B cell (primary cell): ENCODE results near the gene MARF1. TPM values are rescaled to one million over a fixed set of nuclear protein-coding genes. Genes with fewer than 3 reads are reported as not detected.

Experiments
- ATAC-seq: fragments of 200-7000 bp; cut with Tn5 transposase; one replicate; pipeline ENCODE4 v1.10.0; 2021; ENCODE audit warnings: low read depth, mild to moderate bottlenecking, moderate number of reproducible peaks, moderate library complexity
- CTCF ChIA-PET: fragments of 350-600 bp; sonication (Branson Sonifier 250); formaldehyde crosslinking; loops from one replicate; lab custom pipeline; 2021; ENCODE audit warnings: antibody characterized with exemption, inconsistent platforms; lab: Charles Lee
- POLR2A ChIA-PET: fragments of 350-600 bp; sonication (Branson Sonifier 250); formaldehyde crosslinking; loops from one replicate; lab custom pipeline; 2021; ENCODE audit warnings: antibody characterized with exemption; lab: Charles Lee
- DNase-seq: peaks from one replicate; pipeline ENCODE4 v3.0.0; 2013
- H2AFZ ChIP-seq: 2 replicates; pipeline ENCODE4 v1.6.1; 2012; ENCODE audit warnings: mild to moderate bottlenecking, low read depth, low read length; ENCODE audit not compliant: insufficient read depth, poor library complexity, severe bottlenecking
- H3K27ac ChIP-seq, 2 donors: 1 replicate in 1 of 2; 2 replicates in 1 of 2; pipeline ENCODE4 v1.5.1; 2012 to 2013; ENCODE audit warnings: low read length in 2 of 2, mild to moderate bottlenecking in 2 of 2, moderate library complexity in 1 of 2
- H3K27me3 ChIP-seq, 4 experiments: fragments of 200-600 bp in 1 of 4; sonication (generic) in 1 of 4; replicated peaks in 1 of 4; 1 replicate in 2 of 4; 2 replicates in 2 of 4; pipeline versions ENCODE4 v1.6.1 to v1.7.0; 2013 to 2016; ENCODE audit warnings: low read length in 3 of 4, mild to moderate bottlenecking in 2 of 4, mixed read lengths in 1 of 4, moderate library complexity in 1 of 4; ENCODE audit not compliant: insufficient read depth in 4 of 4, control insufficient read depth in 3 of 4; ENCODE audit errors: control extremely low read depth in 1 of 4
- H3K36me3 ChIP-seq, 2 experiments: replicated peaks in 1 of 2; 1 replicate in 1 of 2; 2 replicates in 1 of 2; pipeline versions ENCODE4 v1.6.1 to v1.7.1; 2013; ENCODE audit warnings: low read length in 1 of 2; ENCODE audit not compliant: insufficient read depth in 2 of 2, control insufficient read depth in 1 of 2; ENCODE audit errors: control extremely low read depth in 1 of 2, extremely low read depth in 1 of 2
- H3K4me1 ChIP-seq, 2 donors: fragments of 200-600 bp in 1 of 2; sonication (generic) in 1 of 2; 1 replicate in 1 of 2; 2 replicates in 1 of 2; pipeline versions ENCODE4 v1.5.1 to v1.6.1; 2013 to 2017; ENCODE audit warnings: low read length in 2 of 2; ENCODE audit not compliant: control insufficient read depth in 2 of 2, insufficient read depth in 2 of 2
- H3K4me2 ChIP-seq: replicated peaks from 2 replicates; pipeline ENCODE3; 2012; ENCODE audit warnings: mild to moderate bottlenecking, low read depth, low read length; ENCODE audit not compliant: poor library complexity, severe bottlenecking
- H3K4me3 ChIP-seq, 5 experiments: fragments of 200-600 bp in 1 of 5; sonication (generic) in 1 of 5; 1 replicate in 3 of 5; 2 replicates in 2 of 5; pipeline versions ENCODE4 v1.5.1 to v1.7.0; 2011 to 2016; ENCODE audit warnings: low read length in 4 of 5, mild to moderate bottlenecking in 4 of 5, low read depth in 2 of 5, control low read depth in 1 of 5, moderate library complexity in 1 of 5; ENCODE audit not compliant: insufficient read depth in 1 of 5; ENCODE audit errors: control extremely low read depth in 1 of 5, extremely low read depth in 1 of 5
- H3K79me2 ChIP-seq: fragments of 200-600 bp; sonication (generic); one replicate; pipeline ENCODE4 v1.6.0; 2016; ENCODE audit warnings: low read length; ENCODE audit not compliant: control insufficient read depth, insufficient read depth
- H3K9ac ChIP-seq: fragments of 200-600 bp; sonication (generic); 2 replicates; pipeline ENCODE4 v1.6.1; 2017; ENCODE audit warnings: mild to moderate bottlenecking, low read length, moderate library complexity
- H3K9me3 ChIP-seq, 3 donors: one replicate each; pipeline versions ENCODE4 v1.6.1 to v1.7.1; 2013; ENCODE audit warnings: low read length in 2 of 3; ENCODE audit not compliant: control insufficient read depth in 2 of 3, insufficient read depth in 1 of 3; ENCODE audit errors: control extremely low read depth in 1 of 3
- H4K20me1 ChIP-seq: 2 replicates; pipeline ENCODE4 v1.6.0; 2012; ENCODE audit warnings: mild to moderate bottlenecking, low read length; ENCODE audit not compliant: insufficient read depth, control insufficient read depth, poor library complexity, severe bottlenecking
- H3K27ac Mint-ChIP-seq: one replicate; pipeline ENCODE4 v1.8.0; 2021; ENCODE audit warnings: mixed read lengths
- H3K27me3 Mint-ChIP-seq: one replicate; pipeline ENCODE4 v1.8.0; 2021; ENCODE audit warnings: mixed read lengths
- H3K4me1 Mint-ChIP-seq: one replicate; pipeline ENCODE4 v1.8.0; 2021; ENCODE audit warnings: mixed read lengths
- H3K4me3 Mint-ChIP-seq: one replicate; pipeline ENCODE4 v1.8.0; 2021; ENCODE audit warnings: mixed read lengths
- H3K9me3 Mint-ChIP-seq: one replicate; pipeline ENCODE4 v1.8.0; 2022; ENCODE audit warnings: mixed read lengths; ENCODE audit not compliant: insufficient read depth
- EZH2 ChIP-seq: IDR thresholded peaks from 2 replicates; pipeline ENCODE4 v1.6.1; 2012; ENCODE audit warnings: borderline replicate concordance, low read depth, mild to moderate bottlenecking, moderate library complexity, low read length; ENCODE audit not compliant: insufficient read depth, poor library complexity, severe bottlenecking
- WGBS: methylation state at CpG from one replicate; pipeline ENCODE4 v1.1.5; 2013; ENCODE audit warnings: missing lambda C conversion rate; ENCODE audit not compliant: insufficient coverage; 5-methylcytosine and 5-hydroxymethylcytosine counted together
- intact Hi-C: fragments of 100-400 bp; cut with micrococcal nuclease; formaldehyde crosslinking; loops from one replicate; pipeline ENCODE4 v1.10.0; 2022
- polyA plus RNA-seq: library from polyadenylated mRNA; depleted of rRNA; stranded (reverse); fragments of >200 nt; gene quantifications from 2 replicates; pipeline ENCODE4 v1.2.3, GENCODE V29; 2012
- total RNA-seq, 2 donors: library from RNA; stranded (reverse); fragments of 120-200 nt in 1 of 2; gene quantifications; 1 replicate in 1 of 2; 2 replicates in 1 of 2; pipeline versions ENCODE4 v1.2.3 to v1.2.4, GENCODE V29; 2013 to 2022
- TF ChIP-seq, protein P1 (sequence below): fragments of 200-600 bp; IDR thresholded peaks from one replicate; pipeline ENCODE4 v1.8.0; 2022; ENCODE audit warnings: antibody characterized with exemption, mild to moderate bottlenecking

The MARF1 gene
- total and polyA plus RNA-seq, 2 donors (not counting 1 experiment from before 2014, with no cell fraction given) = 68.0 to 366 TPM

DNA sequence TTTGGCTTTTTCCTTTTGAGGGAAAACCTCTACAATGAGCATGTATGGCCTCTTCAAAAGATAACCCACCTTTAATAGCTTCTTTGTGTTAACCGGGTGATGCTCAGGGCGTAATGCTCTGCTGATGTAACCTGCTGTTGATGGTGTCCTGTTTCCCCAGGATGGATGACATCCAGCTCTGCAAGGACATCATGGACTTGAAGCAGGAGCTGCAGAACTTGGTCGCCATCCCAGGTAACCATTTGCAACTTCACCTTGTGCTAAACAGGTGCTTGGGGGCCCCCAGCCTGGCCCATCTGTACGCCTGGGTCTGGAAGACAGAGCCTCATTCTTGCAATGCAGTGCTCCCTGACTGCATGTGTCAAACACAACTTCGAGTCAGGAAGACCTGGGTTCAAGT, 75.1 kb downstream of the MARF1 start:
- POLR2A ChIA-PET = no interaction called here

DNA sequence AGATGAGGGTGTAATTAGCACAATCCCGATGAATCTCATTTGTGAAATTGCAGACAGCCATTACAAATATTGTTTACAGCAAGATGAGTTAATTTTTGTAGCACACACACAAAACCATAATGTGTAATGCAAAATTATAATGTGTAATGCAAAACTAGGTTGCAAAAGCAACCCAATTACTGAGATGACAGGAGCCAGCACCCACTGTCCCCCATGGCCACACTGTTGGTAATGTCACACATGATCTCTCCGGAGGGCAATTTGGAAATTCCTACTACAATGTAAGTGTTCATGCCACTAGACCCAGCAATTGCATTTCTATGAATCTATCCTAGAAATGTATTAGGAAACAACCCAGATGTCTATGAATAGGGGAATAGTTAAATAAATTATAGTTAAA, 76.9 kb downstream of the MARF1 start:
- WGBS = no CpG with 5 or more reads among the region's 2 CpGs
- Histone ChIP-seq H3K79me2 (no peaks in the 10 kb centered on the region), H3K27me3 (no peaks in the 10 kb centered on the region), H3K9ac (no peak overlapping the region), H3K4me2 (no peak overlapping the region), H3K36me3 (no peaks in the 10 kb centered on the region), H3K27ac (no peak overlapping the region), H3K9me3 (peaks cover 0 to 14% (median 0%) of the 10 kb centered on the region in 3 donors), H4K20me1 (no peaks in the 10 kb centered on the region), H2AFZ (no peak overlapping the region), H3K4me1 (no peaks in the 10 kb centered on the region), H3K4me3 (no peak overlapping the region)
- H3K27me3 Mint-ChIP-seq = no peaks in the 10 kb centered on the region
- POLR2A ChIA-PET = no interaction called here
- DNase-seq (no peak), ATAC-seq (no peak)
- no peak overlapping the region for H3K27ac Mint-ChIP-seq
- peaks cover 4% of the 10 kb centered on the region for H3K4me1 Mint-ChIP-seq
- TF ChIP-seq, protein P1, sequence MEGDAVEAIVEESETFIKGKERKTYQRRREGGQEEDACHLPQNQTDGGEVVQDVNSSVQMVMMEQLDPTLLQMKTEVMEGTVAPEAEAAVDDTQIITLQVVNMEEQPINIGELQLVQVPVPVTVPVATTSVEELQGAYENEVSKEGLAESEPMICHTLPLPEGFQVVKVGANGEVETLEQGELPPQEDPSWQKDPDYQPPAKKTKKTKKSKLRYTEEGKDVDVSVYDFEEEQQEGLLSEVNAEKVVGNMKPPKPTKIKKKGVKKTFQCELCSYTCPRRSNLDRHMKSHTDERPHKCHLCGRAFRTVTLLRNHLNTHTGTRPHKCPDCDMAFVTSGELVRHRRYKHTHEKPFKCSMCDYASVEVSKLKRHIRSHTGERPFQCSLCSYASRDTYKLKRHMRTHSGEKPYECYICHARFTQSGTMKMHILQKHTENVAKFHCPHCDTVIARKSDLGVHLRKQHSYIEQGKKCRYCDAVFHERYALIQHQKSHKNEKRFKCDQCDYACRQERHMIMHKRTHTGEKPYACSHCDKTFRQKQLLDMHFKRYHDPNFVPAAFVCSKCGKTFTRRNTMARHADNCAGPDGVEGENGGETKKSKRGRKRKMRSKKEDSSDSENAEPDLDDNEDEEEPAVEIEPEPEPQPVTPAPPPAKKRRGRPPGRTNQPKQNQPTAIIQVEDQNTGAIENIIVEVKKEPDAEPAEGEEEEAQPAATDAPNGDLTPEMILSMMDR = no peak
- TF ChIP-seq EZH2 = no peak
- CTCF ChIA-PET = no interaction called here
- no peak overlapping the region for H3K4me3 Mint-ChIP-seq
- intact Hi-C loops = no loop called here
- peaks cover 2% of the 10 kb centered on the region for H3K9me3 Mint-ChIP-seq

More for the DNA sequence above, 75.1 kb downstream of the MARF1 start:
- intact Hi-C loops = loop anchor here (1.0 kb wide), 1 partner anchor 31 kb away; no protein-coding TSS in a partner anchor
- Histone ChIP-seq H3K27ac (no peak overlapping the region), H3K9me3 (peaks cover 0 to 16% (median 0%) of the 10 kb centered on the region in 3 donors), H3K27me3 (no peaks in the 10 kb centered on the region), H4K20me1 (no peaks in the 10 kb centered on the region), H3K4me2 (no peak overlapping the region), H3K79me2 (no peaks in the 10 kb centered on the region), H2AFZ (no peak overlapping the region), H3K36me3 (no peaks in the 10 kb centered on the region), H3K4me1 (no peaks in the 10 kb centered on the region), H3K4me3 (no peak overlapping the region), H3K9ac (no peak overlapping the region)
- TF ChIP-seq, protein P1 = no peak
- no peak for TF ChIP-seq EZH2
- Mint-ChIP-seq H3K9me3 (peaks cover 8% of the 10 kb centered on the region), H3K27me3 (no peaks in the 10 kb centered on the region), H3K27ac (no peak overlapping the region), H3K4me1 (peaks cover 8% of the 10 kb centered on the region), H3K4me3 (no peak overlapping the region)
- ATAC-seq (no peak), DNase-seq (no peak)
- CTCF ChIA-PET = no interaction called here
- 86% methylated on average over 5 of the region's 5 CpGs for WGBS
